Spleen (tissue), 11 donors: ENCODE measurements around the gene RCC2. TPM values are rescaled to one million over a fixed set of nuclear protein-coding genes. Genes with fewer than 3 reads are reported as not detected.

Source experiments
- DNase-seq: peaks from one replicate; pipeline ENCODE4 v3.0.0-alpha.2; 2020
- H3K27ac ChIP-seq, 8 donors: fragments of 200-600 bp; sonication (generic) in 7 of 8; 1 replicate in 4 of 8; 2 replicates in 4 of 8; pipeline versions ENCODE4 v1.5.0 to v1.8.0; 2016 to 2021; ENCODE audit warnings: inconsistent platforms in 4 of 8, mild to moderate bottlenecking in 4 of 8, moderate library complexity in 1 of 8
- H3K27me3 ChIP-seq, 7 donors: fragments of 200-600 bp; sonication (generic) in 6 of 7; replicated peaks in 1 of 7; 1 replicate in 4 of 7; 2 replicates in 3 of 7; pipeline versions ENCODE4 v1.5.0 to v1.8.0; 2016 to 2021; ENCODE audit warnings: inconsistent platforms in 3 of 7, mild to moderate bottlenecking in 1 of 7
- H3K36me3 ChIP-seq, 6 donors: fragments of 200-600 bp; sonication (generic) in 5 of 6; 1 replicate in 4 of 6; 2 replicates in 2 of 6; pipeline versions ENCODE4 v1.5.0 to v1.8.0; 2016 to 2021; ENCODE audit warnings: inconsistent platforms in 2 of 6
- H3K4me1 ChIP-seq, 6 donors: fragments of 200-600 bp; sonication (generic) in 5 of 6; 1 replicate in 3 of 6; 2 replicates in 3 of 6; pipeline versions ENCODE4 v1.5.0 to v1.8.0; 2016 to 2021; ENCODE audit warnings: inconsistent platforms in 3 of 6
- H3K4me3 ChIP-seq, 8 donors: fragments of 200-600 bp; sonication (generic) in 7 of 8; 1 replicate in 4 of 8; 2 replicates in 4 of 8; pipeline versions ENCODE4 v1.5.0 to v1.8.0; 2016 to 2021; ENCODE audit warnings: inconsistent platforms in 4 of 8, mild to moderate bottlenecking in 4 of 8, moderate library complexity in 2 of 8
- H3K9me3 ChIP-seq, 8 donors: fragments of 200-600 bp; sonication (generic) in 7 of 8; 1 replicate in 4 of 8; 2 replicates in 4 of 8; pipeline versions ENCODE4 v1.5.0 to v1.8.0; 2016 to 2021; ENCODE audit warnings: inconsistent platforms in 4 of 8
- CTCF ChIP-seq, 11 experiments: fragments of 200-600 bp in 7 of 11; fragments of 450-650 bp in 4 of 11; sonication (generic) in 4 of 11; IDR thresholded peaks in 8 of 11; conservative IDR thresholded peaks in 3 of 11; 1 replicate in 7 of 11; 2 replicates in 4 of 11; pipeline versions ENCODE4 v1.4.0 to v1.8.0; 2016 to 2021; ENCODE audit warnings: antibody characterized with exemption in 11 of 11, inconsistent platforms in 4 of 11, mild to moderate bottlenecking in 1 of 11
- POLR2A ChIP-seq, 3 donors: fragments of 450-650 bp; IDR thresholded peaks; one replicate each; pipeline ENCODE4 v1.5.1; 2017; ENCODE audit warnings: antibody characterized with exemption in 3 of 3, mild to moderate bottlenecking in 1 of 3
- POLR2AphosphoS5 ChIP-seq, 3 donors: sonication (generic); formaldehyde crosslinking; IDR thresholded peaks; one replicate each; pipeline ENCODE4 v1.5.1; 2017; ENCODE audit warnings: antibody characterized with exemption in 3 of 3
- WGBS, 5 donors: extraction: QIAGEN DNeasy Blood & Tissue Kit in 3 of 5; methylation state at CpG; one replicate each; pipeline versions ENCODE4 v1.1.5 to v1.1.7; 2013 to 2018; 5-methylcytosine and 5-hydroxymethylcytosine counted together
- intact Hi-C: fragments of 100-400 bp; cut with DNase I; formaldehyde crosslinking; loops from one replicate; pipeline ENCODE4 v1.15.0; 2023; ENCODE audit warnings: low total_unique reads
- polyA plus RNA-seq, 3 donors: library from polyadenylated mRNA; stranded (reverse); fragments of 200-250 nt; gene quantifications; one replicate each; pipeline ENCODE4 v1.2.1, GENCODE V29; 2013
- total RNA-seq, 7 donors: library from RNA; depleted of rRNA in 3 of 7; stranded (reverse); fragments of >200 nt in 3 of 7; fragmentation: NEBNext Ultra II Directional in 4 of 7; extraction: Animal tissue kit (Norgen Biotek cat#: 25700) in 4 of 7; gene quantifications; one replicate each; pipeline versions ENCODE4 v1.1.0 to v1.2.1, GENCODE V29; 2016 to 2021
- donor health status: healthy with polysubstance abuse.
- donor health status: DM: no; HTN: no; CAD: no; lungs with moderate emphysema.
- donor health status: DM: no; HTN: no; CAD: no.
- donor health status: Bipolar disorder and iron deficiency.
- donor health status: healthy.
- donor health status: DM: no; HTN: no; CAD: no.
- donor health status: DM: yes; HTN: yes; CAD: no.

RCC2 gene
- total and polyA plus RNA-seq, 10 donors: 46.2 to 69.1 (median 56.5) TPM

GRCh38 chr1:17363771-17364170 is 75.7 kb downstream of the RCC2 start:
- no peak overlapping the region for H3K27ac ChIP-seq
- intact Hi-C loops: no loop called here
- peaks cover 0 to 32% (median 0%) of the 10 kb centered on the region in 7 donors for H3K27me3 ChIP-seq
- H3K4me3 ChIP-seq: no peak overlapping the region
- H3K9me3 ChIP-seq: peaks cover 0 to 3% (median 0%) of the 10 kb centered on the region in 8 donors
- WGBS, 5 donors: 75 to 93% (median 84%) methylated on average over 4 of the region's 4 CpGs
- TF ChIP-seq CTCF (IDR thresholded peaks at IDR 0.05 in 8 of 11, conservative IDR thresholded peaks at IDR 0.05 in 3 of 11) (no peak), POLR2A (IDR thresholded peaks at IDR 0.05) (no peak)
- DNase-seq: no peak
- peaks cover 0 to 10% (median 0%) of the 10 kb centered on the region in 6 donors for H3K4me1 ChIP-seq
- H3K36me3 ChIP-seq: peaks cover 0 to 50% (median 4%) of the 10 kb centered on the region in 6 donors

GRCh38 chr1:17363351-17363750 is 76.1 kb downstream of the RCC2 start:
- DNase-seq: no peak
- Histone ChIP-seq H3K27me3 (peaks cover 0 to 34% (median 0%) of the 10 kb centered on the region in 7 donors), H3K36me3 (peaks cover 0 to 54% (median 5%) of the 10 kb centered on the region in 6 donors), H3K27ac (no peak overlapping the region), H3K9me3 (peaks cover 0 to 3% (median 0%) of the 10 kb centered on the region in 8 donors), H3K4me3 (no peak overlapping the region), H3K4me1 (peaks cover 0 to 10% (median 0%) of the 10 kb centered on the region in 6 donors)
- no peak for TF ChIP-seq POLR2A (IDR thresholded peaks at IDR 0.05)
- peak in 1 of 3 donors; percentile 7 for TF ChIP-seq POLR2AphosphoS5 (IDR thresholded peaks at IDR 0.05)
- intact Hi-C loops: no loop called here
- 78 to 97% (median 84%) methylated on average over 5 to 12 of the region's 12 CpGs for WGBS, 5 donors

GRCh38 chr1:17361687-17362086 is 77.8 kb downstream of the RCC2 start:
- Histone ChIP-seq H3K27ac (no peak overlapping the region), H3K36me3 (peaks cover 0 to 67% (median 5%) of the 10 kb centered on the region in 6 donors), H3K27me3 (peaks cover 0 to 29% (median 0%) of the 10 kb centered on the region in 7 donors), H3K4me3 (no peak overlapping the region), H3K9me3 (peaks cover 0 to 3% (median 0%) of the 10 kb centered on the region in 8 donors), H3K4me1 (peaks cover 0 to 10% (median 0%) of the 10 kb centered on the region in 6 donors)
- TF ChIP-seq POLR2A (IDR thresholded peaks at IDR 0.05) (no peak), CTCF (IDR thresholded peaks at IDR 0.05 in 8 of 11, conservative IDR thresholded peaks at IDR 0.05 in 3 of 11) (no peak), POLR2AphosphoS5 (IDR thresholded peaks at IDR 0.05) (no peak)
- no peak for DNase-seq
- intact Hi-C loops: no loop called here
- WGBS, 5 donors: 79 to 89% (median 83%) methylated on average over 4 of the region's 4 CpGs

- no peak for DNase-seq
- H3K4me3 ChIP-seq: no peak overlapping the region
- H3K27ac ChIP-seq: no peak overlapping the region
- 79 to 89% (median 84%) methylated on average over 11 of the region's 11 CpGs for WGBS, 5 donors
- no peak for TF ChIP-seq CTCF (IDR thresholded peaks at IDR 0.05 in 8 of 11, conservative IDR thresholded peaks at IDR 0.05 in 3 of 11)
- no peak for TF ChIP-seq POLR2A (IDR thresholded peaks at IDR 0.05)
- no peak for TF ChIP-seq POLR2AphosphoS5 (IDR thresholded peaks at IDR 0.05)
- H3K4me1 ChIP-seq: peaks cover 0 to 6% (median 2%) of the 10 kb centered on the region in 6 donors
- peaks cover 0 to 3% (median 0%) of the 10 kb centered on the region in 8 donors for H3K9me3 ChIP-seq
- intact Hi-C loops: no loop called here
- H3K27me3 ChIP-seq: peaks cover 0 to 21% (median 0%) of the 10 kb centered on the region in 7 donors
- peaks cover 0 to 80% (median 5%) of the 10 kb centered on the region in 6 donors for H3K36me3 ChIP-seq
Measured at GRCh38 chr1:17360272-17360956, 79.1 kb downstream of the RCC2 start.
